Psoas muscle (tissue), 8 donors: ENCODE data around the gene TRAPPC11. TPM values are rescaled to one million over a fixed set of nuclear protein-coding genes. Genes with fewer than 3 reads are reported as not detected.

Source experiments
- ATAC-seq, 4 donors: fragments of 200-7000 bp; cut with Tn5 transposase; one replicate each; pipeline ENCODE4 v1.9.1; 2020; ENCODE audit warnings: moderate library complexity in 3 of 4, mild to moderate bottlenecking in 2 of 4
- DNase-seq, 2 donors: peaks; one replicate each; pipeline ENCODE4 v3.0.0-alpha.2; 2020
- H3K27ac ChIP-seq: fragments of 200-600 bp; one replicate; pipeline ENCODE4 v1.8.0; 2022
- H3K27me3 ChIP-seq, 3 donors: fragments of 200-600 bp in 1 of 3; one replicate each; pipeline versions ENCODE4 v1.6.1 to v1.8.0; 2013 to 2022; ENCODE audit warnings: low read length in 2 of 3, mild to moderate bottlenecking in 2 of 3, moderate library complexity in 1 of 3; ENCODE audit not compliant: insufficient read depth in 3 of 3
- H3K36me3 ChIP-seq, 2 donors: fragments of 200-600 bp in 1 of 2; one replicate each; pipeline versions ENCODE4 v1.6.1 to v1.8.0; 2013 to 2022; ENCODE audit warnings: low read depth in 1 of 2, mild to moderate bottlenecking in 1 of 2, moderate library complexity in 1 of 2; ENCODE audit not compliant: insufficient read depth in 1 of 2
- H3K4me1 ChIP-seq: fragments of 200-600 bp; one replicate; pipeline ENCODE4 v1.8.0; 2022
- H3K4me3 ChIP-seq: fragments of 200-600 bp; one replicate; pipeline ENCODE4 v1.8.0; 2022; ENCODE audit warnings: mild to moderate bottlenecking
- H3K9me3 ChIP-seq: fragments of 200-600 bp; one replicate; pipeline ENCODE4 v1.8.0; 2022
- CTCF ChIP-seq: fragments of 200-600 bp; IDR thresholded peaks from one replicate; pipeline ENCODE4 v1.8.0; 2022; ENCODE audit warnings: antibody characterized with exemption
- WGBS, 3 donors: extraction: QIAGEN DNeasy Blood & Tissue Kit; methylation state at CpG; one replicate each; pipeline versions ENCODE4 v1.1.6 to v1.1.7; 2013; 5-methylcytosine and 5-hydroxymethylcytosine counted together
- intact Hi-C, 2 donors: fragments of 100-400 bp; cut with DNase I; formaldehyde crosslinking; loops; one replicate each; pipeline versions ENCODE4 v1.11.0 to v1.14.2; 2022
- polyA plus RNA-seq, 3 donors: library from polyadenylated mRNA; stranded (reverse); fragments of 200-250 nt; gene quantifications; one replicate each; pipeline ENCODE4 v1.2.3, GENCODE V29; 2013
- total RNA-seq, 4 donors: library from RNA; stranded (reverse); fragmentation: NEBNext Ultra II Directional in 2 of 4; extraction: Animal tissue kit (Norgen Biotek cat#: 25700) in 2 of 4; gene quantifications; one replicate each; pipeline versions ENCODE4 v1.2.1 to v1.2.4, GENCODE V29; 2021 to 2023
- donor health status: healthy with polysubstance abuse.
- donor health status: DM: no; HTN: no; CAD: no; lungs with moderate emphysema.
- donor health status: Bipolar disorder and iron deficiency.
- donor health status: healthy.
- donor health status: DM: yes; HTN: yes; CAD: no.
- donor health status: DM: no; HTN: no; CAD: no.
- donor health status: DM: no; HTN: no; CAD: no.
- donor health status: DM: yes; HTN: yes; CAD: no.

The TRAPPC11 gene
- total and polyA plus RNA-seq, 7 donors: 10.5 to 24.3 (median 20.6) TPM

- Histone ChIP-seq H3K36me3 (peaks cover 0 to 30% of the 10 kb centered on the region in 2 donors), H3K9me3 (no peaks in the 10 kb centered on the region), H3K4me3 (peak overlapping the region; percentile 92), H3K27ac (peak overlapping the region; percentile 89), H3K27me3 (no peaks in the 10 kb centered on the region), H3K4me1 (peaks cover 18% of the 10 kb centered on the region)
- ATAC-seq (no peak), DNase-seq (no peak)
- intact Hi-C loops: loop anchor here in 1 of 2 donors (2.0 kb wide), 1 partner anchor 187 kb away; no protein-coding TSS in a partner anchor
- 3 to 5% (median 3%) methylated on average over 10 of the region's 10 CpGs for WGBS, 3 donors
- TF ChIP-seq CTCF: no peak
Observed at GRCh38 chr4:183659872-183660242, 764 bp downstream of the TRAPPC11 start.

GRCh38 chr4:183666088-183666487 lies 7.0 kb downstream of the TRAPPC11 start:
- Histone ChIP-seq H3K36me3 (peaks cover 6 to 74% of the 10 kb centered on the region in 2 donors), H3K27ac (no peak overlapping the region), H3K4me3 (no peak overlapping the region), H3K4me1 (no peaks in the 10 kb centered on the region), H3K9me3 (no peaks in the 10 kb centered on the region), H3K27me3 (no peaks in the 10 kb centered on the region)
- WGBS, 3 donors: 98 to 100% (median 100%) methylated on average over 1 of the region's 1 CpG
- intact Hi-C loops: loop anchor here in 1 of 2 donors (5.0 kb wide), 1 partner anchor 36 kb away; no protein-coding TSS in a partner anchor
- ATAC-seq (no peak), DNase-seq (no peak)
- TF ChIP-seq CTCF: no peak

GRCh38 chr4:183670251-183670650 lies 11.2 kb downstream of the TRAPPC11 start:
- ATAC-seq: no peak
- intact Hi-C loops: no loop called here
- Histone ChIP-seq H3K4me3 (no peak overlapping the region), H3K4me1 (no peaks in the 10 kb centered on the region), H3K36me3 (peaks cover 6 to 97% of the 10 kb centered on the region in 2 donors), H3K27me3 (no peaks in the 10 kb centered on the region), H3K9me3 (no peaks in the 10 kb centered on the region), H3K27ac (no peak overlapping the region)
- WGBS, 3 donors: 55 to 73% (median 56%) methylated on average over 3 of the region's 3 CpGs
- no peak for TF ChIP-seq CTCF
- DNase-seq: no peak

- Histone ChIP-seq H3K4me1 (no peaks in the 10 kb centered on the region), H3K27me3 (no peaks in the 10 kb centered on the region), H3K9me3 (no peaks in the 10 kb centered on the region), H3K27ac (no peak overlapping the region), H3K4me3 (no peak overlapping the region), H3K36me3 (peaks cover 5 to 97% of the 10 kb centered on the region in 2 donors)
- 88 to 91% (median 88%) methylated on average over 12 of the region's 12 CpGs for WGBS, 3 donors
- DNase-seq (no peak), ATAC-seq (no peak)
- no peak for TF ChIP-seq CTCF
- intact Hi-C loops: no loop called here
Observed at GRCh38 chr4:183670960-183671555, 12.0 kb downstream of the TRAPPC11 start.

GRCh38 chr4:183674153-183674552 lies 15.1 kb downstream of the TRAPPC11 start:
- TF ChIP-seq CTCF: no peak
- Histone ChIP-seq H3K36me3 (peaks cover 6 to 97% of the 10 kb centered on the region in 2 donors), H3K27ac (no peak overlapping the region), H3K9me3 (no peaks in the 10 kb centered on the region), H3K27me3 (no peaks in the 10 kb centered on the region), H3K4me1 (no peaks in the 10 kb centered on the region), H3K4me3 (no peak overlapping the region)
- ATAC-seq (no peak), DNase-seq (no peak)
- 78 to 80% (median 79%) methylated on average over 3 of the region's 3 CpGs for WGBS, 3 donors
- intact Hi-C loops: no loop called here
